ENCODE results near the gene CRB1. TPM values are rescaled to one million over a fixed set of nuclear protein-coding genes. Genes with fewer than 3 reads are reported as not detected.

The CRB1 gene
- total RNA-seq, 4 donors from 2014 or later, result 0.12 to 0.54 (median 0.33) TPM

DNA sequence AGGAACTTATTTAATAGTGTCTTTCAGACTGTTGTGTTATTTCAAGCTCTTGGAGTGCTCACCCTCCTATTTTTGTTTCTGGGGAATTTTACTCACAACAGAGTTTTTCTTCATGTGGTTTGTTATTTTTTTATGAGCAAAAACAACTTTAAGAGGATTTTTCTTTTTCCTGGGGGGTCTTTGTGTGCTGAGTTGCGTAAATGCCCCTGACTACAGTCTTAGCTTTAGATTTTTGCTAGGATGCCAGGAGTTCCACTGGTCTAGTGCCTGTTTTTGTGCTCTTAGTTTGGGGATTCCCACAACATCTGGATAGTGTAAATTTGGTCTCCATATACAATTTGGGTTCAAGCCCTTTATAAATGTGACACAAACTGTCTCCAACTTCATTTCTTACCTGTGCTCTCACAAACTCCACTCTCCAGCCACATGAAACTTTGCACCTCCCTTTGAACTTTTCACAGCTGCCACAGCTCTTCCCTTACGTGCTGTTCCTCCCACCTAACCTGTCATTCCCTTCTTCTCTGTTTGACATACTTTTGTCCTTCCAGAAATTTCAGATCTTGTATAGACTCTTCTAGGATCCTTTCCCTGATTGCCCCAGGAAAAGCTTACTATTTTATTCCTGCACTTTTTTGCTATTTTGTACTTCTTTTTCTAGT, 180.2 kb downstream of the CRB1 start:
- H3K4me3 ChIP-seq, result no peak overlapping the region
- ATAC-seq, result no peak
- WGBS, 2 donors (ENCODE audit: low coverage in 1 of 2), result 54 to 69% methylated on average over 2 of the region's 2 CpGs

DNA sequence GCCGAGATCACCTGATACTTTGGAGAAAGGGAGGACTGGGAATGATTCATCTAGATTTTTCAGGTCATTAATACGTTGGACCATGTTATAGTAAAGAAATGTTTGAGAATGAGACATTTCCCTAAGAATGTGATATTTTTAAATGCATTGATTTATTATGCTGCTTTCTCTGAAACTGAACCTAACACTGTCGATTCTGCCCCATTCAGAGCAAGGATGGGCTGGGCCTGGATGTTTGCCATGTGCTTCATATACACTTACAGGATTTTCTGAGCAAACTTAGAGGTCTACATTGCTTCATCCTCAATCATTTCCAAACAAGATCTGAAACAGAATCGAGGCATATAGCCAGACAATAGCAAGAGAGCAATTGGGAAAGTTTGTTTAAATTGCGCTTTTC, 183.3 kb downstream of the CRB1 start:
- no peak overlapping the region for H3K27ac ChIP-seq
- ATAC-seq, result no peak
- TF ChIP-seq, protein P1, sequence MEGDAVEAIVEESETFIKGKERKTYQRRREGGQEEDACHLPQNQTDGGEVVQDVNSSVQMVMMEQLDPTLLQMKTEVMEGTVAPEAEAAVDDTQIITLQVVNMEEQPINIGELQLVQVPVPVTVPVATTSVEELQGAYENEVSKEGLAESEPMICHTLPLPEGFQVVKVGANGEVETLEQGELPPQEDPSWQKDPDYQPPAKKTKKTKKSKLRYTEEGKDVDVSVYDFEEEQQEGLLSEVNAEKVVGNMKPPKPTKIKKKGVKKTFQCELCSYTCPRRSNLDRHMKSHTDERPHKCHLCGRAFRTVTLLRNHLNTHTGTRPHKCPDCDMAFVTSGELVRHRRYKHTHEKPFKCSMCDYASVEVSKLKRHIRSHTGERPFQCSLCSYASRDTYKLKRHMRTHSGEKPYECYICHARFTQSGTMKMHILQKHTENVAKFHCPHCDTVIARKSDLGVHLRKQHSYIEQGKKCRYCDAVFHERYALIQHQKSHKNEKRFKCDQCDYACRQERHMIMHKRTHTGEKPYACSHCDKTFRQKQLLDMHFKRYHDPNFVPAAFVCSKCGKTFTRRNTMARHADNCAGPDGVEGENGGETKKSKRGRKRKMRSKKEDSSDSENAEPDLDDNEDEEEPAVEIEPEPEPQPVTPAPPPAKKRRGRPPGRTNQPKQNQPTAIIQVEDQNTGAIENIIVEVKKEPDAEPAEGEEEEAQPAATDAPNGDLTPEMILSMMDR (IDR thresholded peaks at IDR 0.05), result no peak
- TF ChIP-seq POLR2A (IDR thresholded peaks at IDR 0.05) (no peak), EP300 (IDR thresholded peaks at IDR 0.05) (no peak), POLR2AphosphoS5 (IDR thresholded peaks at IDR 0.05) (no peak)
- H3K27me3 ChIP-seq, result no peaks in the 10 kb centered on the region
- H3K9me3 ChIP-seq, result no peaks in the 10 kb centered on the region
- WGBS, 2 donors (ENCODE audit: low coverage in 1 of 2), result 47 to 70% methylated on average over 5 of the region's 5 CpGs
- no peaks in the 10 kb centered on the region for H3K36me3 ChIP-seq
- H3K4me3 ChIP-seq, result no peak overlapping the region
- H3K4me1 ChIP-seq, result no peaks in the 10 kb centered on the region

More for the DNA sequence above, 180.2 kb downstream of the CRB1 start:
- no peak overlapping the region for H3K27ac ChIP-seq
- no peaks in the 10 kb centered on the region for H3K36me3 ChIP-seq
- TF ChIP-seq POLR2A (IDR thresholded peaks at IDR 0.05) (no peak), EP300 (IDR thresholded peaks at IDR 0.05) (no peak), POLR2AphosphoS5 (IDR thresholded peaks at IDR 0.05) (no peak)
- TF ChIP-seq, protein P1 (IDR thresholded peaks at IDR 0.05), result no peak
- no peaks in the 10 kb centered on the region for H3K4me1 ChIP-seq
- no peaks in the 10 kb centered on the region for H3K27me3 ChIP-seq
- H3K9me3 ChIP-seq, result no peaks in the 10 kb centered on the region

DNA sequence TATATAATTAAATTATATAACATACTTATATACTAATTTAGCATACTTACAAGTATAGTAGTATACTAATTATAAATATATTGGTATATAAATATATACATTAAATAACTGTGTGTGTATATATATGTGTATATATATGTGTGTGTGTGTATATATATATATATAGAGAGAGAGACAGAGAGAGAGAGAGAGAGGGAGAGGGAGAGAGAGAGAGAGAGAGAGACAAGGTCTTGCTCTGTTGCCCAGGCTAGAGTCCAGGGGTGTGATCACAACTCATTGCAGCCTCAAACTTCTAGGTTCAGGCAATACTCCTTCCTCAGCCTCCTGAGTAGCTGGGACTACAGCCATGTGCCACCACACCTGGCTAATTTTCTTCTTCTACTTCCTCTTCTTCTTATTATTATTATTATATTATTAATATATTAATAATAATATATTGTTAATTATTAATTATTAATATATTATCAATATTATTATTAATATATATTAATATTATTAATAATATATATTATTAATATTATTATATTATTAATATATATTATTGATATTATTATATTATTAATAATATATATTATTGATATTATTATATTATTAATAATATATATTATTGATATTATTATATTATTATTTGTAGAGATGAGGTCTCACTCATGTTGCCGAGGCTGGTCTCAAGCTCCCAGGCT, 185.5 kb downstream of the CRB1 start:
- H3K27me3 ChIP-seq, result no peaks in the 10 kb centered on the region
- H3K4me1 ChIP-seq, result no peaks in the 10 kb centered on the region
- no peaks in the 10 kb centered on the region for H3K9me3 ChIP-seq
- no peaks in the 10 kb centered on the region for H3K36me3 ChIP-seq
- WGBS, 2 donors (ENCODE audit: low coverage in 1 of 2), result 86 to 100% methylated on average over 1 of the region's 1 CpG
- TF ChIP-seq, protein P1 (IDR thresholded peaks at IDR 0.05), result no peak
- TF ChIP-seq POLR2AphosphoS5 (IDR thresholded peaks at IDR 0.05) (no peak), EP300 (IDR thresholded peaks at IDR 0.05) (no peak), POLR2A (IDR thresholded peaks at IDR 0.05) (no peak)
- no peak overlapping the region for H3K27ac ChIP-seq
- no peak overlapping the region for H3K4me3 ChIP-seq
- ATAC-seq, result no peak

DNA sequence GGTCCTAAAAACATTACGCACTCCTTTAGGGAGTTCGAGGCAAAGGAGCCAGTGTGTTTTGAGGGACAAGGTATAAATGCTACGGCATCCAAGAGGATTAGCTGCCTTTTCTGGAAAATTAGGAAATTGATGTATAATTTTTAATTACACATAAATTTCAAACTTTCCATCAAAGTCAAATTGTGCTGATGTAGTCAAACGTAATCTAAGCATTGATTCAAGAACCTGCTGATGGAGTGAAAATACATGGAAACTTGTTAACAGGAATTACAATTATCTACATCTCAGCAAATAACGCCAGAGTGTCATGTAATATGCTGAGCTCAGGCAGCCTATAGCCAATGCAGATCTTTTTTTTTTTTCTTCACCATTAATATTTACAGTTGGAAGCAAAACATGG, 194.5 kb downstream of the CRB1 start:
- WGBS, 2 donors (ENCODE audit: low coverage in 1 of 2), result 90 to 95% methylated on average over 5 of the region's 5 CpGs
- no peaks in the 10 kb centered on the region for H3K9me3 ChIP-seq
- no peak for ATAC-seq

More for the DNA sequence above, 194.5 kb downstream of the CRB1 start:
- TF ChIP-seq POLR2A (IDR thresholded peaks at IDR 0.05), result no peak
- TF ChIP-seq, protein P1 (IDR thresholded peaks at IDR 0.05), result no peak
- TF ChIP-seq POLR2AphosphoS5 (IDR thresholded peaks at IDR 0.05), result no peak
- Histone ChIP-seq H3K27me3 (no peaks in the 10 kb centered on the region), H3K4me1 (peaks cover 0 to 3% (median 0%) of the 10 kb centered on the region in 3 donors), H3K36me3 (no peaks in the 10 kb centered on the region), H3K4me3 (no peak overlapping the region), H3K27ac (no peak overlapping the region)

Data from gastroesophageal sphincter (tissue), 4 donors.